Effector memory CD4-positive, alpha-beta T cell (primary cell): Measurements from ENCODE around the gene CCDC167.
A peak's percentile ranks its signal among the peaks of the same experiment; 100 is the strongest.

ENCODE experiments used
- DNase-seq, 3 donors: peaks; one replicate each; pipeline ENCODE4 v3.0.0-alpha.2; 2020
- H3K27ac ChIP-seq: 2 replicates; pipeline ENCODE4 v1.7.0; 2013; ENCODE audit warnings: mild to moderate bottlenecking, low read length, moderate library complexity; ENCODE audit not compliant: insufficient read depth, poor library complexity, severe bottlenecking
- H3K27me3 ChIP-seq: replicated peaks from 2 replicates; pipeline ENCODE4 v1.7.0; 2013; ENCODE audit warnings: mild to moderate bottlenecking, low read length; ENCODE audit not compliant: insufficient read depth, control insufficient read depth, poor library complexity, severe bottlenecking
- H3K36me3 ChIP-seq: 2 replicates; pipeline ENCODE4 v1.7.0; 2013; ENCODE audit warnings: mild to moderate bottlenecking, low read length, moderate library complexity; ENCODE audit not compliant: control insufficient read depth, insufficient read depth
- H3K4me1 ChIP-seq: 2 replicates; pipeline ENCODE4 v1.7.0; 2013; ENCODE audit warnings: low read length, mild to moderate bottlenecking; ENCODE audit not compliant: control insufficient read depth, insufficient read depth, poor library complexity, severe bottlenecking
- H3K4me3 ChIP-seq: 2 replicates; pipeline ENCODE4 v1.7.0; 2013; ENCODE audit warnings: low read length, low read depth, mild to moderate bottlenecking; ENCODE audit not compliant: insufficient read depth, poor library complexity, severe bottlenecking
- H3K9me3 ChIP-seq: 2 replicates; pipeline ENCODE4 v1.7.0; 2013; ENCODE audit warnings: mild to moderate bottlenecking, low read length, moderate library complexity; ENCODE audit not compliant: control insufficient read depth

The CCDC167 gene

DNA sequence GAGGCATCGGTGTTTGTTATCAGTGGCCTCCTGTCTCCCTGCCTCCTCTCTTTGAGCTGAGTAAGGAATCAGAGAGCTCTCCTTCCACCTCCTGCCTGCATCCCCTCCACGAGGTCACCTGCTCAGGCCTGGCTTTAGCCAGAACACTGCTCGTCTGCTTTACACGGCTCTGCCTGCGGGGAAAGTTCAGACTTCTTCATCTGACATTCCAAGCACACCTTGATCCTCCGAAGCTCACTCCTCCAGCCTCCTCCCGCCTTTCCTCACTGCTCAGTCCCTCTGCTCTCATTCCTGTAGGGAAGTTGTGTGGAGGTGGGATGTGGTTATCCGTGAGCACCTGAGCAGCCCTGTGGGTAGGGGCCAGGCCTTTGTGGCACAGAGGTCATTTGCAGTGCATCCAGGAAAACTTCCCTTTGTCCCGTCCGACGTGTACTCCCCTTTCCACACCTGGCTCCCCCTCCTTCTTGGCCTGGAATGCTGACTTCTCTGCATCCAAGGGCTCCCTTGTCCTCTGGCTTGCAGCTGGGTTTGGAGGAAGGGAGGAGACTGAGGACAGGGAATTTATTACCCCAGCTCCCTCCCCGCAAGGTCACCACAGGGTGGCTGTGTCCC, 12.8 kb upstream of the CCDC167 start:
- Histone ChIP-seq H3K27me3 (no peaks in the 10 kb centered on the region), H3K4me1 (peaks cover 64% of the 10 kb centered on the region), H3K36me3 (no peaks in the 10 kb centered on the region), H3K4me3 (no peak overlapping the region), H3K27ac (no peak overlapping the region), H3K9me3 (no peaks in the 10 kb centered on the region)
- no peak for DNase-seq

DNA sequence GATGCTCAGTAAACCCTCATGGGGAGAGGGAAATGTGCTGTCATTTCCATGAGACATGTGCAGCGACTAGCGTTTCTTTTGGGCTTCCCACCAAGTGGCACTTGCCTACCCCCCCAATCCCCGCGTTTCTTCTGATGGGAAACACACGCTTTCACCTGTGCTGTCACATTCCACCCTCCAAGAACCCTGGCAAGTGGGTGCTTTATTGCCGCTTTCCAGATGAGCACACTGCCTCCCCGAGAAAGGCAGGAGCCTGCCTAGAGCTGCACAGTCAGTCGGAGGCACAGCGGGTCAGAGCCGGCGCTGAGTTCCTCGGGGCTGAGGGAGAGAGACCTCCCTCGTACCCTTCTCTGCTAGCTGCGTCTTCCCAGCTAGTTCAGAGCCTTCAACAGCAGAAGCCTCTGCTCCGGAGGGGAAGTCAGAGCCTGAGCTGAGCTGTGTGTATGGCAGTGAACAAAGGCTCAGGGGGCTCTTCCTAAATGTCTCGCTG, 12.3 kb upstream of the CCDC167 start:
- peaks cover 66% of the 10 kb centered on the region for H3K4me1 ChIP-seq

DNA sequence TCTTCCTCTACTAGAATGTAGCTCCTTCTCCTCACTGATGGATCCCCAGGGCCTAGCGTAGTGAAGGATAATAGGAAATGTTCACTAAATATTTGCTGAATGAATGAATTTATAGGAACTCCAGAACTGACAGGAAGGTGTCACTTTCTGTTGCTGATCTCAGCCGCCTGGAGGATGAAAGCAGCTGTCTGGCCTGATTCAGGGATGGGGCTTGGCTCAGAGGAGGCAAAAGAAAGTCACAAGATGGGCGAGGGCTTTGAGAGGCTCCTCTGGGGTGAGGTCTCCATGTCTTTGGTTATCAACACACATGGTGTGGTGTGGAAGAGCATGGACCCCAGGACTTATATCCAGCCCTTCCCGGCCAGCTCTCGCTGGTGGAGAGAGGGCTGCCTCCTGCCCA, 11.5 kb upstream of the CCDC167 start:
- H3K27me3 ChIP-seq = no peaks in the 10 kb centered on the region
- no peaks in the 10 kb centered on the region for H3K36me3 ChIP-seq
- no peak overlapping the region for H3K4me3 ChIP-seq
- no peaks in the 10 kb centered on the region for H3K9me3 ChIP-seq
- no peak for DNase-seq
- H3K4me1 ChIP-seq = peaks cover 62% of the 10 kb centered on the region
- no peak overlapping the region for H3K27ac ChIP-seq

More for the DNA sequence above, 12.3 kb upstream of the CCDC167 start:
- no peak for DNase-seq
- no peak overlapping the region for H3K4me3 ChIP-seq
- H3K27me3 ChIP-seq = no peaks in the 10 kb centered on the region
- H3K27ac ChIP-seq = no peak overlapping the region
- no peaks in the 10 kb centered on the region for H3K36me3 ChIP-seq
- no peaks in the 10 kb centered on the region for H3K9me3 ChIP-seq

DNA sequence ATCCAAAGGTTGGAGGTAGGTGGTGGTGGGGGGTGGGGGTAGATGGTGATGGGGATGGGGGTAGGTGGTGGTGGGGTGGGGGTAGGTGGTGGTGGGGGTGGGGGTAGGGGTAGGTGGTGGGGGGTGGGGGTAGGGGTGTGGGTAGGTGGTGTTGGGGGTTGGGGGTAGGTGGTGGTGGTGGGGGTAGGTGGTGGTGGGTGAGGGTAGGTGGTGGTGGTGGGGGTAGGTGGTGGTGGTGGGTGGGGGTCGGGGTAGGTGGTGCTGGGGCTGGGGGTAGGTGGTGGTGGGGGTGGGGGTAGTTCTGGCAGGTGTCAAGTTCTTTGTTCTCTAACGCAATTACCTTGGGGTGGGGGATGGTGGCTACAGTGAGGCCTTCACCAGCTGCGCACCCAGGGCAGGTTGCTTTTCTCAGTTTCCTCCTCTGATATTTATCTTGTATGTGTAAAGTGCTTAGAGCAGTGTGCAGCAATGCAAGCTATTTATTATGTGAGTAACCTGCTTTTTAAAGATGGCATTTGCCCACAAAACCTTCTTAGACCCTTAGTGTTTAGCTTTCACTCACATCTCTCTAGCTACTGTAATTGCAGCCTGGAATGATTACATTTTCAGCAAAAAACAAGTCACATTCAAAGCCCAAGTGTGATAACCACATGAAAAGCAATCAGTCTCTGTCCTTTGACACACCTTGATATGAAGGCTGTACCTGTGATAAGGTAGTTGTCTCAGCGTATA, 8.2 kb upstream of the CCDC167 start:
- no peaks in the 10 kb centered on the region for H3K27me3 ChIP-seq
- no peak overlapping the region for H3K4me3 ChIP-seq
- H3K4me1 ChIP-seq = peaks cover 60% of the 10 kb centered on the region
- DNase-seq = no peak
- no peaks in the 10 kb centered on the region for H3K9me3 ChIP-seq
- H3K36me3 ChIP-seq = no peaks in the 10 kb centered on the region
- peak overlapping the region; percentile 62 for H3K27ac ChIP-seq

DNA sequence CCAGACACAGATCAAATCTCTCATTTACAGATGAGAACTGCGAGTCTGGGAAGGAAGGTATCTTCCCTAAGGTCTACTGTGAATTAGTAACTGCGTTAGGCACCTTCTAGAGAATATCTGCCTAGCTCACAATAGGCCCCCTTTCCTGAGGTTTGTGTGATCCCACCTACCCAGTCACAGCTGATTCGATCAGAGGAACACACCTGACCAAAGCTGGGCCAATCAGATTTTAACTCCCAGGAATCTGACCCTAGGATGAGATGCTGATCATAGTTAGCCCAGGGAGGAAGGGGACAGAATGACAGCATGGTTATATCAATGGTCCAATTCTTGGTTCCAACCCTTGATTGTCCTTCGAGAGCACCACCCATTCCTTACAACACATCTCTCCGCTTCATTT, 7.4 kb upstream of the CCDC167 start:
- Histone ChIP-seq H3K4me3 (no peak overlapping the region), H3K4me1 (peaks cover 62% of the 10 kb centered on the region), H3K36me3 (no peaks in the 10 kb centered on the region), H3K27ac (no peak overlapping the region), H3K27me3 (no peaks in the 10 kb centered on the region), H3K9me3 (no peaks in the 10 kb centered on the region)
- no peak for DNase-seq

DNA sequence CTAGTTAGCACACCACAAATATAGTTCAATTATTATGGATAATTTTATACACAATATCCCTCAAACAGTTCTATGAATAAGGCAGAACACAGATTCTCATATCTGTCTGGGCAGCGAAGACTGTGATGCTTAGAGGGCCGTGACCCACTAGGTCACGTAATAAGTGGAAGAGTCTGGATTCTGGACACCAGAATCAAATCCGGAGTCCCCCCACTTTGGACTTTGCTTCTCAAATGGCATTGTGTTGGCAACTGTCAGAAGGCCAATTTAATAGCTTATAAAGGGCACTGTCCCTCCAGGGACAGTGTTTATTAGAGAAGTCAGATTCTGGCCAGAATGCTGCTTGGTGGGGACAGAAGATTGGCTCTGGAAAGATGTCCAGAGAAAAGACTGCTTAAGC, 6.8 kb upstream of the CCDC167 start:
- no peak overlapping the region for H3K27ac ChIP-seq
- no peaks in the 10 kb centered on the region for H3K27me3 ChIP-seq
- no peaks in the 10 kb centered on the region for H3K36me3 ChIP-seq
- H3K9me3 ChIP-seq = no peaks in the 10 kb centered on the region
- peaks cover 67% of the 10 kb centered on the region for H3K4me1 ChIP-seq
- no peak for DNase-seq
- no peak overlapping the region for H3K4me3 ChIP-seq

DNA sequence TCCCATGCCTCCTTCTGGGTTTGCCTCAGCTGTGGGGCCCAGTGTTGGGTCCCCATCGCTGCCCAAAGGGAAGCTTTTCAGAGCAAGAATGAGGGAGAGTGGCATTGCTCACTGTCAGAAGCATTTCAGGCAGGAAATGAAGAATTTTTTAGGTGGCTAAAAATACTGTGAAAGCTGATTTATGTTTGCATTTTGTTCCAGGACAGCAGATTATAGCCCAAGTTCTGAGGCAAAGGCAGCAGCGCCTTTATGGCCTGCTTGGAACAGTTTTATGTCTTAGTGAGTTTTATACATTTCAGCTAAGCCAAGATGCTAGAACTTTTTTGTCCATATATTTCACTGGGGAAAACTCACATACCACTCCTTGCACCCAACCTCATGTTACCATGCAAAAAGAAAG, 4.3 kb upstream of the CCDC167 start:
- no peak for DNase-seq
- H3K4me1 ChIP-seq = peaks cover 82% of the 10 kb centered on the region
- no peaks in the 10 kb centered on the region for H3K36me3 ChIP-seq
- H3K4me3 ChIP-seq = no peak overlapping the region
- peak overlapping the region; percentile 96 for H3K27ac ChIP-seq
- H3K27me3 ChIP-seq = no peaks in the 10 kb centered on the region
- H3K9me3 ChIP-seq = no peaks in the 10 kb centered on the region

DNA sequence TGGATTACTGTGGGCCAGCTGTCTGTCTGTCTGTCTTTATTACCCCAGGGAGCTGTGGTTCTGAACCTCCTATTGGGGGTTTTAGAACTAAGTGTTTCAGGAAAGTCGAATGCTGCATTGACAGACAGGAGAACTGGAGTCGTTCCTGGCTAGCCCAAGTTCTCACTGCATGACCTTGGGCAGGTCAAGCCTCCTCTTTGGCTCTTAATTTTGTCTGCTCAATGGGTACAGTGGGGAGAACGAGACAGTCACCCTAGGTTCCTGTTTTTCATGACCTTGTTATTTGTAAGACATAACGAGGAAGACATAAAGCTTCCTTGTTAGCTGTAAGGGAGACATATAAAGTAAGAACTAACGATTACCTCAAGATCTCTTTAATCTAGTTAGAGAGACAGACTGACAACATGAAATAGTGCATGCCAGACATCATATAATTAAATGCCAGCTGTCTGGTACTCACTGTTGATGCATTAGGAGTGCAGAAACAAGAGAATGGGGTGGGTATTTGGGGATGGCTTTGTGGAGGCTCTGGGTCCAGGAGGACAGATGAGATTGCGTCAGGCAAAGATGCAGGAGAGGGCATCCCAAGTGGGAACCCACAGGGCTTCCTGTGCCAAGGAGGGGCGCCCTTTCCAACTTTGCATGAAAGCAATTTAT, 3.7 kb upstream of the CCDC167 start:
- no peaks in the 10 kb centered on the region for H3K9me3 ChIP-seq
- H3K4me1 ChIP-seq = peaks cover 79% of the 10 kb centered on the region
- H3K4me3 ChIP-seq = no peak overlapping the region
- no peaks in the 10 kb centered on the region for H3K36me3 ChIP-seq
- no peak for DNase-seq
- peak overlapping the region; percentile 96 for H3K27ac ChIP-seq
- H3K27me3 ChIP-seq = no peaks in the 10 kb centered on the region

DNA sequence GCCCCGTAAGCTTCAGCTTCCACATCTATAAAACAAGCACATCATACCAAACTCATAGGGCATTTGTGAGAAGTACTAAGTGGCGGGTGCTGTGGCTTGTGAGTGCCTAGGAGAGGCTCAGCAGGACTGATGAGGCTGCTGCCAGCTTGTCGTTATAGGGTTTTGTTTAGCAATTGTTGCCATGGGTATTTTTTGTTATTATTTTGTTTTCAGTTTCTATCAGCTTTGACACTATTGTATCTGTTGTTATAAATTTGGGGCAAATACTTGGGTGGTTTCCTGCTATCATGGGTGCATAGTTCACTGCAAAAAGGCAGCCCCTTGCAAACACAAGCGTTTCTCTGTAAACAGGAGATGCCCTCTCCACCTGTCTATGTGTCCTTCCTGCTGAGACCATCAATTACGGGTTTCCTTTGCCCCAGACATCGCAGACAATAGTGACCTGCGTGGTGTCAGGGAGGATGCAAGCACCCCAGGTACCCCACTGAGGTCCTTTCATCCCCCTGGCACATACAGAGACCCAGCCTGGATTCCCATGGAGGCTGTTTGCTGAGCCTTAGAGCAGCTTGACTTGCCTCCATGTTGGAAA, 3.1 kb upstream of the CCDC167 start:
- H3K27ac ChIP-seq = peak overlapping the region; percentile 96
- H3K4me1 ChIP-seq = peaks cover 74% of the 10 kb centered on the region
- H3K36me3 ChIP-seq = no peaks in the 10 kb centered on the region
- H3K4me3 ChIP-seq = peak overlapping the region; percentile 13
- peak; percentile 70 to 75 (median 75) for DNase-seq
- no peaks in the 10 kb centered on the region for H3K9me3 ChIP-seq
- no peaks in the 10 kb centered on the region for H3K27me3 ChIP-seq
